Dedifferentiated amniotic fluid mesenchymal stem cell (primary cell): ENCODE results near the gene BABAM2.
"Not testable (repeated sequence)": the region's sequence is repeated elsewhere in the genome, so short reads cannot be mapped to it uniquely, and the experiment has no call there.

Experiments
- DNase-seq: peaks from one replicate; pipeline ENCODE4 v3.0.0-alpha.2; 2016; ENCODE audit errors: extremely low spot score

Gene BABAM2

GRCh38 chr2:28357948-28358667, 467.6 kb downstream of the BABAM2 start:
- no peak for DNase-seq

GRCh38 chr2:28358668-28359201, 468.2 kb downstream of the BABAM2 start:
- DNase-seq: no peak

- no peak for DNase-seq
Measured at GRCh38 chr2:28359222-28360057, 468.9 kb downstream of the BABAM2 start.

DNA sequence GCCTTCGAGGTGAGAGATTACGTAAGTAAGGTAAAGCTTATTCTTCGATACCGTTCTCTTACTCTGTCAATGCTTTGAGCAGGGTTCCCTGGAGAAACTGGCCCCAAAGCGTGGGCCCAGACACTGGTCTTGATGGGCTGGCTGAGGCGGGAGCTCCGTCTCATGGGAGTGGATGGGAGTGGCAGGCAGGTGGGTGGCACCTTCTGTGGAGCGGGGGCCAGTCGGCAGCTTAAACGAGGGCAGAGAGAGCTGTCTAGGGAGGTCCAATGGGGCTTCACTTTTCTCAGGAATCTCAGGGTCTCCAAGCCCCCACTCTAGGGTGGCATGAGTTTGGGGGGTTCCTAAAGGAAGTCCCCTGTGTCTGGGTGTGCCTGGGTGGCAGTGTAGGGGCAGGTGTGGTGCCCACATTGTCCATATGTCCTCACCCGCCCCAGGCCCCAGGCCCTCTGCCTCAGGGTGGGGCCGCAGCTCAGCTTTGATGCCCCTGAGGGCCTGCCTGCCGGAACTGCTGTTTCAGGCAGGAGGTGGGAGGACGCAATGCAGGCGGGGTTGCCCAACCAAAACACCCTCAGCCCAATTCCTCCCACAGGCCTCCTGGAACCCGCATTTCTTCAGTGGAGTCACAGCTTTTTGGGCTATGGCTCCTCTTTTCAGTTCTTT, 469.7 kb downstream of the BABAM2 start:
- DNase-seq: no peak

- no peak for DNase-seq
Measured at GRCh38 chr2:28360718-28361293, 470.3 kb downstream of the BABAM2 start.

GRCh38 chr2:28361991-28362710, 471.6 kb downstream of the BABAM2 start:
- no peak for DNase-seq

GRCh38 chr2:28362991-28363521, 472.5 kb downstream of the BABAM2 start:
- DNase-seq: no peak

- no peak for DNase-seq
Measured at GRCh38 chr2:28363686-28364280, 473.3 kb downstream of the BABAM2 start.

DNA sequence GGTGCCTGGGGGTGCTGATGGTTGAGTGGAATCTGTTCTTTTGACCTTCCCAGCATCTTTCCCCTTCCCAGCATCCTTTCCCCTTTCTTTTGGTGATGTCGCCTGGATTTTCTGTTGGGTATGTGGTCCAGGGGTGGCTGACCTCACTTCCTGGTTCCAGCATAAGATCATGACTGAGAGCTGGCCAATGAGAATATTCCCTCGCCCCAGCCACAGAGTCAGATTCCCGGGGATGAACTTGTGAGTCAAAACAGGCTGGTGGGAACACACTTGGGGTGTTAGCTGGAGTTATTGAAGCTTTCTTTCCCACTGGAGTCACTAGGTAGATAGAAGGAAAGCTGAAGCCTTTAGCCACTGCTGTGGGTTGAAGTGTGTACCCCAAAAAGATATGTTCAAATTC, 474.1 kb downstream of the BABAM2 start:
- no peak for DNase-seq

DNA sequence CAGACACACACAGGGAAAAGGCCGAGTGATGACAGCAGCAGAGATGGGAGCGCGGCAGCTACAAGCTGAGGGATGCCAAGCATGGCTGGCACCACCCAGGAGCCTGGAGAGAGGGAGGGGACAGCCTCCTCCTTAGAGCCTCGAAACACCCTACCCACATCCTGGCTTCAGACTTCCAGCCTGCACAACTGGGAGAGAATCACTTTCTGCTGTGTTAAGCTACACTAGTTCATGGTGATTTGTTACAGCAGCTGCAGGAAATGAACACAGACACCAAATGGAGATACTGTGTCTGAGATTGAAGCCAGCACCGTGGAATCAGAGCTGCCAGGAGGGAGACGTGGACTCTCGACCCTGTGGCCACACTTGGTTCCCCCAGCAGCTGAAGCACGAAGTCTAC, 474.6 kb downstream of the BABAM2 start:
- DNase-seq: no peak

DNA sequence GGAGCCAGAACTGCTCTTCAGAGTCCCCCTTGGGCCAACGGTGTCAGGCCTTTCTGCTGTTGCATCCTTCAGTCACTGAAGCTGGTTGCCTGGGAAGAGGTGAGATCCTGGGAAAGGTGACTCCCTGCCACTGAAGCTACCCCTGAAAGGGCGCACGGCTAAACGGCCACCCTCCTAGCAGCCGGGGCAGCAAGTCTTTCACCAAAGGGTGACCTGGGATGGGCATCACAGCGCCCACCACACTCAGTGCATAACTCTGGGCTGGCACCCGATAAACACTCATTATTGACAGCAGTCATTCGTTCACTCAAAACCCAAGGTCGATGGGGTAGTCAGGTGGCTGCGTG, 475.6 kb downstream of the BABAM2 start:
- DNase-seq: no peak

GRCh38 chr2:28366496-28367282, 476.2 kb downstream of the BABAM2 start:
- no peak for DNase-seq

DNA sequence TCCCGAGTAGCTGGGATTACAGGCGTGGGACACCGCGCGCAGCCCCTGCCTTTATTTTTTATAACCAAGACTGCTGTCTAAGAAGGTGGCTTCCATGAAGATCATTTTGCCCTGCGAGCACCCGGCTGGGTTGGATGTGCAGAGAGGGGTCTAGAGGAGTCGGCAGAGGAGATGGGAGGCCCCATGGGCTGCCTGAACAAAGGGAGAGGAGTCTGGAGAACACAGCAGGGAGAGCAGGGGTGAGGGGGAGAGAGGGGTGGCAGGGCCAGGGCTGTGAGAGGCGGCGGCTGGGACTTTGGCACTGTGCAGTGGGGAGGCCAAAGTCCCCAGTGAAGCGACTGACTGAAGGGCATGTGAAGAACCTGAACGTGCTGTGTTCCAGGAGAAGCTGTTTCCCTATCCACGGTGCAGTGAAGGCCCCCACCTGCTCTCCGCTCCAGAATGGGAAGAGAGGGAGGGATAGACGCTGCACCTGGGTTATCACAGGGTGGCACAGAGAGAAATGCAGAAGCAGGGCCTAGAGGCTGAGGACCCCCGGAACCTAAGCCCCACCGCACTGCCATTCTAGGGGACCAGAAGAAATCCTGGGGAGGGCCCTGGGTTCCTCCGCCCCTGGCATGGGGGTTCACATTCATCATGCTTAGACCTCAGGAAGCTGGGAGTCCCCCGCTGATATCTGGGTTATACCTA, 477.3 kb downstream of the BABAM2 start:
- DNase-seq: no peak

- DNase-seq: no peak
Measured at GRCh38 chr2:28368357-28368798, 477.8 kb downstream of the BABAM2 start.

DNA sequence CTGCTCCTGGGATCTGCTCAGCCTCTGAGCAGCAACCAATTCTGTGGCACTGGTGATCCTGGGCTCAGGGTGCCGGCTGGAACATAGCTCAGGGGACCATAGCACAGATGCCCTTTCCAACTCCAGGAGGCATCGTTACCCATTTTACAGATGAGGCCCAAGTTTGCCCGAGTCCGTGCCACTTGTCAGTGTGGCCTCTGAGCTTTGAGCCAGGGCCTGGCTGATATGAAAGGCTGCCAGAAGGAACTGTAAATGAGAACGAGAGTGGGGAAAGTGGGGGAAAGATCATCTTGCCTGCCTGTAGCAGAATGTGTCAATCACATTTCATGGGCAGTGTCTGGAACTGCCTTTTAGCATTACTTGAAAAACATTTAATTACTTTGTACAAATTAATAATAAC, 478.8 kb downstream of the BABAM2 start:
- DNase-seq: no peak

DNA sequence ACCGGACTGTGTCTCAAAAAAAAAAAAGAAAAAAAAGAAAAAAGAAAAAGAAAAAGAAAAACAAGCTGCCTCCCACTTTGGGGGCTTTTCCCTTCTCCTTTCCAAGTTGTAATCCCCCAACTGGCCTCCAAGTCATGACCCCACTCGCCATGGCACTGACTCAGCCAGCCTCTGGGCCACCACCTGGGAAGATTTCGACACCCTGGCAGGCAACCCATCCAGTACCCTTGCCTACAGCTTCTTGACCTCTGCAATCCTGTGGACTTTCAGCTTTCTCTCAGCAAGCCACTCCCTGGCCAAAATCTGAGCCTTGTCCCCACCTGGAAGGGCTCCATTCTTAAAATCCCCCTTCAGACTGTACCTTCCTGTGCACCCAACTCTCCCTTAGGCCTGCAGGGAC, 479.8 kb downstream of the BABAM2 start:
- no peak for DNase-seq

- DNase-seq: not testable (repeated sequence)
Measured at GRCh38 chr2:28371728-28372127, 481.2 kb downstream of the BABAM2 start.

DNA sequence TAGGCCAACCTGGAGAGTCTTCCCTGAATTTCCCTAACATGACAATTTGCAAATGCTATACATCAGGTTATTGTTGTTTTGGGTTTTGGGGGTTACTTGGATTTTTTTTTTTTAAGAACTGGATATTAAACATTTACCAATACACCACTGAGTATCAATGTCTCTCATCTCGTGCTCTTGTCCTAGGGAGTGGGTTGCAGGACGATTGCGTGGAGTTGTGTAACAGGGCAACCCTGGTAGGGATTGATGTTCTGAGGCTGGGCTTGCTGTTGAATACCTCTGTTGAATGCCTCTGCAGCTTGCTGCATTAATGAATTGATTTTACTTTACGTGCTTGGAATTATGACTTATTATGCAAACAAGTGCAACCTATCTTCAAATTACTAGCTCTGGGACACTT, 483.3 kb downstream of the BABAM2 start:
- no peak for DNase-seq

GRCh38 chr2:28374331-28374730, 483.8 kb downstream of the BABAM2 start:
- DNase-seq: no peak
